Keratinocyte (primary cell): Measurements from ENCODE around the gene ARAF. TPM values are rescaled to one million over a fixed set of nuclear protein-coding genes. Genes with fewer than 3 reads are reported as not detected.

Source experiments
- DNase-seq: peaks from one replicate; pipeline ENCODE4 v3.0.0-alpha.2; 2011; ENCODE audit warnings: low read depth, missing footprints, low spot score
- FAIRE-seq: peaks from 2 replicates; lab custom pipeline; 2011; peaks lifted over from hg19 to GRCh38; lab: Jason Lieb, UNC
- H2AFZ ChIP-seq: 2 replicates; pipeline ENCODE4 v1.6.0; 2012; ENCODE audit warnings: low read length, control low read depth, inconsistent platforms; ENCODE audit not compliant: control insufficient read depth
- H3K27ac ChIP-seq: 2 replicates; pipeline ENCODE4 v1.5.1; 2011; ENCODE audit warnings: low read length; ENCODE audit not compliant: control insufficient read depth, insufficient read depth
- H3K27me3 ChIP-seq: 3 replicates; pipeline ENCODE4 v1.6.0; 2011; ENCODE audit warnings: low read length; ENCODE audit not compliant: control insufficient read depth, insufficient read depth; ENCODE audit errors: extremely low read depth
- H3K36me3 ChIP-seq, 2 experiments: 2 replicates in 1 of 2; 3 replicates in 1 of 2; pipeline ENCODE4 v1.5.1; 2011; ENCODE audit warnings: low read length in 2 of 2, mild to moderate bottlenecking in 1 of 2; ENCODE audit not compliant: control insufficient read depth in 2 of 2, insufficient read depth in 2 of 2; ENCODE audit errors: extremely low read depth in 1 of 2
- H3K4me1 ChIP-seq: 3 replicates; pipeline ENCODE4 v1.5.1; 2011; ENCODE audit warnings: low read length; ENCODE audit not compliant: control insufficient read depth, insufficient read depth; ENCODE audit errors: extremely low read depth
- H3K4me2 ChIP-seq: 3 replicates; pipeline ENCODE4 v1.6.0; 2011; ENCODE audit warnings: low read depth, low read length; ENCODE audit not compliant: control insufficient read depth, insufficient read depth; ENCODE audit errors: extremely low read depth
- H3K4me3 ChIP-seq, 3 experiments: fragments of 200-600 bp in 1 of 3; sonication (generic) in 1 of 3; 2 replicates in 2 of 3; 3 replicates in 1 of 3; pipeline ENCODE4 v1.5.1; 2011 to 2016; ENCODE audit warnings: low read length in 3 of 3, mild to moderate bottlenecking in 3 of 3, control low read depth in 2 of 3, inconsistent platforms in 1 of 3, low read depth in 1 of 3, mixed read lengths in 1 of 3, mixed run types in 1 of 3, moderate library complexity in 1 of 3; ENCODE audit not compliant: control insufficient read depth in 2 of 3, insufficient read depth in 2 of 3; ENCODE audit errors: extremely low read depth in 1 of 3
- H3K79me2 ChIP-seq: 2 replicates; pipeline ENCODE4 v1.6.0; 2012; ENCODE audit warnings: low read length; ENCODE audit not compliant: control insufficient read depth, insufficient read depth
- H3K9ac ChIP-seq: 3 replicates; pipeline ENCODE4 v1.6.0; 2011; ENCODE audit warnings: low read length; ENCODE audit not compliant: control insufficient read depth, insufficient read depth; ENCODE audit errors: extremely low read depth
- H3K9me1 ChIP-seq: 3 replicates; pipeline ENCODE4 v1.6.0; 2011; ENCODE audit warnings: low read length; ENCODE audit not compliant: control insufficient read depth, insufficient read depth; ENCODE audit errors: extremely low read depth
- H3K9me3 ChIP-seq: 2 replicates; pipeline ENCODE4 v1.5.1; 2012; ENCODE audit warnings: low read depth, low read length; ENCODE audit not compliant: control insufficient read depth
- H4K20me1 ChIP-seq: 3 replicates; pipeline ENCODE4 v1.6.0; 2011; ENCODE audit warnings: low read length; ENCODE audit not compliant: control insufficient read depth, insufficient read depth; ENCODE audit errors: extremely low read depth
- EZH2 ChIP-seq: IDR thresholded peaks from one replicate; pipeline ENCODE4 v1.6.1; 2012; ENCODE audit warnings: inconsistent platforms, mild to moderate bottlenecking, low read length, moderate library complexity
- dilution Hi-C: fragments of 300-500 bp; cut with MboI; formaldehyde crosslinking; loops from one replicate; pipeline ENCODE4 v1.7.0; 2020; ENCODE audit warnings: low sequenced_read_pairs; ENCODE audit not compliant: extremely low pct_ligation_motif_present
- polyA plus RNA-seq, 5 experiments: library from polyadenylated mRNA; depleted of rRNA in 3 of 5; stranded (reverse) in 3 of 5; stranded (forward) in 1 of 5; unstranded in 1 of 5; fragments of >200 nt; gene quantifications; 1 replicate in 1 of 5; 2 replicates in 3 of 5; 3 replicates in 1 of 5; pipeline versions ENCODE4 v1.2.1 to v1.2.3, GENCODE V29; 2011 to 2012; ENCODE audit warnings: missing spikeins in 2 of 5, low read depth in 1 of 5, low replicate concordance in 1 of 5
- TF ChIP-seq, protein P1 (sequence below), 3 experiments: IDR thresholded peaks in 1 of 3; conservative IDR thresholded peaks in 1 of 3; optimal IDR thresholded peaks in 1 of 3; 2 replicates in 2 of 3; 3 replicates in 1 of 3; pipeline versions ENCODE3 to v1.5.1; 2011; ENCODE audit warnings: low read length in 3 of 3, mild to moderate bottlenecking in 3 of 3, moderate library complexity in 2 of 3, control low read depth in 1 of 3, inconsistent platforms in 1 of 3; ENCODE audit not compliant: insufficient read depth in 2 of 3; ENCODE audit errors: extremely low read depth in 1 of 3

ARAF gene
- polyA plus RNA-seq, 1 donor (not counting 4 experiments of a cell fraction or from before 2014, with no cell fraction given) = 21.3 TPM

DNA sequence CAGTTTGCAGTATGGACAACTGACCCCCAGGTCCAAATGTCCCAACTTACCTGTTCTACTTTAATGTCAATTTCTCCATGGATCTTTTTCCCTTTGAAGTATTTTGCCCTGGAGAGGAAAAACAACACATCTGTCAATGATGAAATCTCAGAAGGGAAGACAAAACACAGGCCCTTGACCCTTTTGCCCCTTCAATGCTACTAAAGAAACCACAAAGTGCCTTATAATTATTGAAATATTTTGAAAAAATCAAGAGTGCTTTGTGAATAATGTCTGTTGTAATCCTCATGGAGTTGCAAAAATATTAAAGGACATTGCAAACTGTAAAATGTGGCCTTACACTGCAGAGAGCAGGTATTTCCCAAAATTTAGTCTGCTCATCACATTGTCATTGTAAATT lies 46.1 kb downstream of the ARAF start:
- FAIRE-seq = no peak
- no peaks in the 10 kb centered on the region for H3K36me3 ChIP-seq

DNA sequence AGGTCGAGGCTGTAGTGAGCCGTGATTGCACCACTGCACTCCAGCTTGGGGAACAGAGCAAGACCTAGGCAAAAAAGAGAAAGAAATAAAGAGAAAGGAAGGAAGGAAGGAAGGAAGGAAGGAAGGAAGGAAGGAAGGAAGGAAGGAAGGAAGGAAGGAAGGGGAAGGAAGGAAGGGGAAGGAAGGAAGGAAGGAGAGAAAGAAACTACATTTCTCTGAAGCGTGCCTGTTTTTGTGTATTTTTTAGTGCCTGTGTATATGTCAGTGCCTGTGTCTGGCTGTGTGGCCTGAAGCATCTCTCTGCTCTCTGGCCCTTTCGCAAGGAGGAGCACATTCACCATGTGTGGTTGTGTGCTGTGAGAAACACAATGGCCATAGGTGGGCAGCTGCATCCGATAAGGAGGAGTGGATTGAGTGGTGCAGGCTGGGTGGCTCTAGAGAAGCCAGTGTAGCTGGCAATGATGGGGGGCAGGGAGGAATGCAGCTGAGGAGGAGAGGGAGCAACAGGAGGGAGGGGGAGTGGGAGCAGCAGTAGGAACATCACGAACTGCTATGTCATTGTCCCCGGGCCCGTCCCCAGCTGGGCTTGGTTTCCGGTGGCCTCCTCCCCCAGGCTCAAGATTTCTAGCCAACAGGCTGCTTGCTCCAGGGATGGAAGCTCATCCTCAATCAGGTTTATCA lies 47.3 kb downstream of the ARAF start:
- no peak overlapping the region for H2AFZ ChIP-seq
- dilution Hi-C loops = no loop called here

More for the DNA sequence above, 46.1 kb downstream of the ARAF start:
- no peaks in the 10 kb centered on the region for H3K9me1 ChIP-seq
- H3K27ac ChIP-seq = no peak overlapping the region
- dilution Hi-C loops = no loop called here
- DNase-seq = no peak
- no peak for TF ChIP-seq EZH2
- TF ChIP-seq, protein P1, sequence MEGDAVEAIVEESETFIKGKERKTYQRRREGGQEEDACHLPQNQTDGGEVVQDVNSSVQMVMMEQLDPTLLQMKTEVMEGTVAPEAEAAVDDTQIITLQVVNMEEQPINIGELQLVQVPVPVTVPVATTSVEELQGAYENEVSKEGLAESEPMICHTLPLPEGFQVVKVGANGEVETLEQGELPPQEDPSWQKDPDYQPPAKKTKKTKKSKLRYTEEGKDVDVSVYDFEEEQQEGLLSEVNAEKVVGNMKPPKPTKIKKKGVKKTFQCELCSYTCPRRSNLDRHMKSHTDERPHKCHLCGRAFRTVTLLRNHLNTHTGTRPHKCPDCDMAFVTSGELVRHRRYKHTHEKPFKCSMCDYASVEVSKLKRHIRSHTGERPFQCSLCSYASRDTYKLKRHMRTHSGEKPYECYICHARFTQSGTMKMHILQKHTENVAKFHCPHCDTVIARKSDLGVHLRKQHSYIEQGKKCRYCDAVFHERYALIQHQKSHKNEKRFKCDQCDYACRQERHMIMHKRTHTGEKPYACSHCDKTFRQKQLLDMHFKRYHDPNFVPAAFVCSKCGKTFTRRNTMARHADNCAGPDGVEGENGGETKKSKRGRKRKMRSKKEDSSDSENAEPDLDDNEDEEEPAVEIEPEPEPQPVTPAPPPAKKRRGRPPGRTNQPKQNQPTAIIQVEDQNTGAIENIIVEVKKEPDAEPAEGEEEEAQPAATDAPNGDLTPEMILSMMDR (optimal IDR thresholded peaks at IDR 0.05 in 1 of 3, IDR thresholded peaks at IDR 0.05 in 1 of 3, conservative IDR thresholded peaks at IDR 0.05 in 1 of 3; ENCODE audit: extremely low read depth in 1 of 3, insufficient read depth in 2 of 3, low read length in 3 of 3) = no peak
- H3K9me3 ChIP-seq = no peaks in the 10 kb centered on the region
- no peak overlapping the region for H3K4me3 ChIP-seq
- H3K4me1 ChIP-seq = no peaks in the 10 kb centered on the region
- H4K20me1 ChIP-seq = no peaks in the 10 kb centered on the region
- H3K4me2 ChIP-seq = no peak overlapping the region
- no peaks in the 10 kb centered on the region for H3K79me2 ChIP-seq
- no peaks in the 10 kb centered on the region for H3K27me3 ChIP-seq
- no peak overlapping the region for H2AFZ ChIP-seq
- no peak overlapping the region for H3K9ac ChIP-seq

More for the DNA sequence above, 47.3 kb downstream of the ARAF start:
- DNase-seq = no peak
- Histone ChIP-seq H3K27ac (no peak overlapping the region), H3K4me3 (no peak overlapping the region), H4K20me1 (no peaks in the 10 kb centered on the region), H3K4me1 (no peaks in the 10 kb centered on the region), H3K9me3 (no peaks in the 10 kb centered on the region), H3K9me1 (no peaks in the 10 kb centered on the region), H3K79me2 (no peaks in the 10 kb centered on the region), H3K27me3 (no peaks in the 10 kb centered on the region), H3K9ac (no peak overlapping the region), H3K4me2 (no peak overlapping the region), H3K36me3 (no peaks in the 10 kb centered on the region)
- no peak for TF ChIP-seq EZH2
- TF ChIP-seq, protein P1 (optimal IDR thresholded peaks at IDR 0.05 in 1 of 3, IDR thresholded peaks at IDR 0.05 in 1 of 3, conservative IDR thresholded peaks at IDR 0.05 in 1 of 3; ENCODE audit: extremely low read depth in 1 of 3, insufficient read depth in 2 of 3, low read length in 3 of 3) = no peak
- no peak for FAIRE-seq
